Measurements from ENCODE around the gene ZNF358.

DNA sequence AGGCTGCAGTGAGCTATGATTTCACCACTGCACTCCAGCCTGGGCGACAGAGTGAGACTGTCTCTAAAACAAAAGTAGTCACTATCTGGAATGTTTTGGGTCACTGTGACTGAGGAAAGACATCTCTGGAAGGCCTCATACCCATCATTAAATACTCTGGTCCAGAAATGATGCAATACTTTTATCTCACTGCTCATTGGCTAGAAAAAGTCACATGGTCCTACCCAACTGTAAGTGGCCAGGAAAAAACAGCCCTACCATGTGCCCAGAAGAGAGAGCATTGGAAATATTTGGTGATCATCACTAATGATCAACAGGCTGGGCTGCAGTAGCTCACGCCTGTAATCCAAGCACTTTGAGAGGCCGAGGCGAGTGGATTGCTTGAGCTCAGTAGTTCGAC, 49.4 kb downstream of the ZNF358 start:
- TF ChIP-seq POLR2A (IDR thresholded peaks at IDR 0.05) (no peak), EP300 (IDR thresholded peaks at IDR 0.05; ENCODE audit: low read depth) (no peak), POLR2AphosphoS5 (IDR thresholded peaks at IDR 0.05) (no peak)
- TF ChIP-seq, protein P1, sequence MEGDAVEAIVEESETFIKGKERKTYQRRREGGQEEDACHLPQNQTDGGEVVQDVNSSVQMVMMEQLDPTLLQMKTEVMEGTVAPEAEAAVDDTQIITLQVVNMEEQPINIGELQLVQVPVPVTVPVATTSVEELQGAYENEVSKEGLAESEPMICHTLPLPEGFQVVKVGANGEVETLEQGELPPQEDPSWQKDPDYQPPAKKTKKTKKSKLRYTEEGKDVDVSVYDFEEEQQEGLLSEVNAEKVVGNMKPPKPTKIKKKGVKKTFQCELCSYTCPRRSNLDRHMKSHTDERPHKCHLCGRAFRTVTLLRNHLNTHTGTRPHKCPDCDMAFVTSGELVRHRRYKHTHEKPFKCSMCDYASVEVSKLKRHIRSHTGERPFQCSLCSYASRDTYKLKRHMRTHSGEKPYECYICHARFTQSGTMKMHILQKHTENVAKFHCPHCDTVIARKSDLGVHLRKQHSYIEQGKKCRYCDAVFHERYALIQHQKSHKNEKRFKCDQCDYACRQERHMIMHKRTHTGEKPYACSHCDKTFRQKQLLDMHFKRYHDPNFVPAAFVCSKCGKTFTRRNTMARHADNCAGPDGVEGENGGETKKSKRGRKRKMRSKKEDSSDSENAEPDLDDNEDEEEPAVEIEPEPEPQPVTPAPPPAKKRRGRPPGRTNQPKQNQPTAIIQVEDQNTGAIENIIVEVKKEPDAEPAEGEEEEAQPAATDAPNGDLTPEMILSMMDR (IDR thresholded peaks at IDR 0.05), result no peak

Measured in transverse colon (tissue), 4 donors.